T-helper 2 cell (primary cell): Measurements from ENCODE around the gene APOA1.

ENCODE experiments used
- DNase-seq, 5 experiments: peaks; one replicate each; pipeline versions ENCODE4 v3.0.0 to v3.0.0-alpha.2; 2012 to 2022

The APOA1 gene

GRCh38 chr11:116787786-116788486, 49.5 kb downstream of the APOA1 start, which contains the start of gene ZPR1:
Gene ZPR1 (minus strand): TSS chr11:116788023. CDS start chr11:116787990, 33 bp downstream.
- peak; percentile 68 to 86 (median 83) for DNase-seq

GRCh38 chr11:116787436-116787785, 50.0 kb downstream of the APOA1 start:
- DNase-seq = no peak

- DNase-seq = no peak
Measured at GRCh38 chr11:116786966-116787365, 50.5 kb downstream of the APOA1 start.

GRCh38 chr11:116786326-116786725, 51.1 kb downstream of the APOA1 start:
- DNase-seq = no peak
